Activated CD4-positive, alpha-beta T cell treated with anti-CD3 and anti-CD28 coated beads for 36 hours (primary cell): Measurements from ENCODE around the gene PHLDA1. TPM values are rescaled to one million over a fixed set of nuclear protein-coding genes. Genes with fewer than 3 reads are reported as not detected.

Source experiments
- ATAC-seq: fragments of 200-7000 bp; cut with Tn5 transposase; one replicate; pipeline ENCODE4 v1.10.0; 2021; ENCODE audit warnings: mild to moderate bottlenecking, moderate library complexity
- CTCF ChIA-PET: fragments of 350-600 bp; sonication (Branson Sonifier 250); formaldehyde crosslinking; loops from one replicate; lab custom pipeline; 2021; ENCODE audit warnings: antibody characterized with exemption; lab: Charles Lee
- POLR2A ChIA-PET: fragments of 350-600 bp; sonication (Branson Sonifier 250); formaldehyde crosslinking; loops from one replicate; lab custom pipeline; 2021; ENCODE audit warnings: antibody characterized with exemption, inconsistent platforms; lab: Charles Lee
- DNase-seq: peaks from one replicate; pipeline ENCODE4 v3.0.0-alpha.2; 2020
- H3K27ac Mint-ChIP-seq: one replicate; pipeline ENCODE4 v1.8.0; 2021; ENCODE audit warnings: mixed read lengths
- H3K27me3 Mint-ChIP-seq: one replicate; pipeline ENCODE4 v1.8.0; 2021; ENCODE audit warnings: mixed read lengths
- H3K36me3 Mint-ChIP-seq: one replicate; pipeline ENCODE4 v1.8.0; 2021; ENCODE audit warnings: low read depth, mixed read lengths
- H3K4me1 Mint-ChIP-seq: one replicate; pipeline ENCODE4 v1.8.0; 2021; ENCODE audit warnings: mixed read lengths
- H3K4me3 Mint-ChIP-seq: one replicate; pipeline ENCODE4 v1.8.0; 2021; ENCODE audit warnings: mild to moderate bottlenecking, moderate library complexity, mixed read lengths
- H3K9me3 Mint-ChIP-seq: one replicate; pipeline ENCODE4 v1.8.0; 2021; ENCODE audit warnings: low read depth, mixed read lengths
- intact Hi-C, 2 experiments: fragments of 100-400 bp; cut with DNase I in 1 of 2; cut with micrococcal nuclease in 1 of 2; formaldehyde crosslinking; loops; one replicate each; pipeline versions ENCODE4 v1.14.2 to v1.15.1; 2022 to 2024; cut with DNase I, micrococcal nuclease
- total RNA-seq, 2 experiments: library from RNA; stranded (reverse); gene quantifications; one replicate each; pipeline ENCODE4 v1.2.3, GENCODE V29; 2021

Gene PHLDA1
- total RNA-seq, 2 experiments from 2014 or later, result 12.3 to 14.3 TPM

- H3K27me3 Mint-ChIP-seq, result no peaks in the 10 kb centered on the region
- no peak for DNase-seq
- H3K4me3 Mint-ChIP-seq, result no peak overlapping the region
- CTCF ChIA-PET, result interaction anchor here (0.6 to 2.0 kb wide), 13 partner anchors 8 to 554 kb away, joined by 3 to 9 read pairs (median 3); no protein-coding TSS in a partner anchor
- intact Hi-C loops, result loop anchor here (5.0 to 10.0 kb wide), 3 partner anchors 313 to 706 kb away; partner anchors contain the start of genes CAPS2 (in 1 of the 2), GLIPR1L1 (in 1 of the 2) and GLIPR1L2 (in 1 of the 2)
- no peaks in the 10 kb centered on the region for H3K9me3 Mint-ChIP-seq
- POLR2A ChIA-PET, result no interaction called here
- H3K4me1 Mint-ChIP-seq, result peaks cover 16% of the 10 kb centered on the region
- H3K27ac Mint-ChIP-seq, result no peak overlapping the region
- no peak for ATAC-seq
- H3K36me3 Mint-ChIP-seq, result no peaks in the 10 kb centered on the region
Measured at GRCh38 chr12:76038176-76038575, 6.6 kb upstream of the PHLDA1 start.

GRCh38 chr12:76037130-76038103, 5.8 kb upstream of the PHLDA1 start:
- no peak overlapping the region for H3K27ac Mint-ChIP-seq
- no peak overlapping the region for H3K4me3 Mint-ChIP-seq
- peak; percentile 38 for DNase-seq
- intact Hi-C loops, result loop anchor here (1.0 to 10.0 kb wide), 7 partner anchors 220 to 705 kb away; partner anchors contain the start of genes CAPS2 (in 1 of the 2), GLIPR1L1 (in 1 of the 2), GLIPR1L2 (in 1 of the 2) and KRR1 (in 1 of the 2)
- POLR2A ChIA-PET, result no interaction called here
- H3K4me1 Mint-ChIP-seq, result peaks cover 22% of the 10 kb centered on the region
- CTCF ChIA-PET, result interaction anchor here (0.6 to 1.8 kb wide), 24 partner anchors 9 to 646 kb away, joined by 3 to 11 read pairs (median 3); no protein-coding TSS in a partner anchor
- no peaks in the 10 kb centered on the region for H3K9me3 Mint-ChIP-seq
- no peaks in the 10 kb centered on the region for H3K27me3 Mint-ChIP-seq
- peak; percentile 68 for ATAC-seq
- H3K36me3 Mint-ChIP-seq, result no peaks in the 10 kb centered on the region

DNA sequence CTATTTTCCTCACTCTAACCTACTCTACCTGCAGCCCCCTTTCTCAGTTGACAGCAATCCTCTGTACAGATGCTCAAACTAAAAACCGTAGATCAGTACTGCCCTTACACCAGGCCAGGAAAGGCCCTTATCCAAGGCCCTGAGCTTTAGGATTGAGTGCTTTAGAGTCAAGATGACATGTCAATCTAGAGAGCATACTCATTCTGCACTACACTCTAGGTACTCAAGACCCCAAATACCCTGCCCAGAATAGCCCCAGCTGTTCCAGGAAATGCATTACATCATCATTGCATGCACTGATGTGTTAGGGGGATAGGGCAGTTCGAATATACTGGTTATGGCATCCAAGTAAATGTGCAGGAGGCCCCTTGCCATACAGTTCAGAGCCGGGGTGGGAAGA, 3.5 kb upstream of the PHLDA1 start:
- Mint-ChIP-seq H3K4me3 (no peak overlapping the region), H3K27me3 (no peaks in the 10 kb centered on the region), H3K9me3 (no peaks in the 10 kb centered on the region), H3K27ac (no peak overlapping the region), H3K4me1 (peaks cover 31% of the 10 kb centered on the region), H3K36me3 (peaks cover 7% of the 10 kb centered on the region)
- intact Hi-C loops, result loop anchor here (5.0 to 10.0 kb wide), 3 partner anchors 310 to 703 kb away; partner anchors contain the start of genes CAPS2 (in 1 of the 2), GLIPR1L1 (in 1 of the 2) and GLIPR1L2 (in 1 of the 2)
- ATAC-seq, result no peak
- ChIA-PET CTCF (interaction anchor here (0.7 to 1.4 kb wide), 3 partner anchors 101 to 310 kb away, joined by 3 to 6 read pairs (median 3); no protein-coding TSS in a partner anchor), POLR2A (no interaction called here)
- DNase-seq, result no peak

- Mint-ChIP-seq H3K27ac (no peak overlapping the region), H3K4me1 (peaks cover 39% of the 10 kb centered on the region), H3K4me3 (peak overlapping the region; percentile 99)
Measured at GRCh38 chr12:76033081-76034011, 1.8 kb upstream of the PHLDA1 start.

GRCh38 chr12:76032043-76032981, 736 bp upstream of the PHLDA1 start:
- peak overlapping the region; percentile 99 for H3K4me3 Mint-ChIP-seq
- ATAC-seq, result peak; percentile 9
- CTCF ChIA-PET, result interaction anchor here (0.6 to 4.0 kb wide), 29 partner anchors 9 to 548 kb away, joined by 3 to 19 read pairs (median 4); partner anchors contain the start of gene NAP1L1
- no peaks in the 10 kb centered on the region for H3K9me3 Mint-ChIP-seq
- intact Hi-C loops, result loop anchor here (1.0 to 10.0 kb wide), 7 partner anchors 308 to 1345 kb away; partner anchors contain the start of genes BBS10 (in 1 of the 2), CAPS2 (in 1 of the 2), GLIPR1L1 (in 1 of the 2) and KRR1 (in 1 of the 2)
- no peaks in the 10 kb centered on the region for H3K27me3 Mint-ChIP-seq
- peak; percentile 34 for DNase-seq
- peaks cover 25% of the 10 kb centered on the region for H3K36me3 Mint-ChIP-seq
- POLR2A ChIA-PET, result interaction anchor here (0.5 to 3.5 kb wide), 21 partner anchors 12 to 648 kb away, joined by 3 to 45 read pairs (median 3); partner anchors contain the start of genes KRR1 and NAP1L1
- H3K4me1 Mint-ChIP-seq, result peaks cover 35% of the 10 kb centered on the region
- peak overlapping the region; percentile 96 for H3K27ac Mint-ChIP-seq

More at GRCh38 chr12:76033081-76034011, 1.8 kb upstream of the PHLDA1 start:
- Mint-ChIP-seq H3K27me3 (no peaks in the 10 kb centered on the region), H3K9me3 (no peaks in the 10 kb centered on the region), H3K36me3 (peaks cover 21% of the 10 kb centered on the region)
- ATAC-seq (no peak), DNase-seq (no peak)
- ChIA-PET POLR2A (interaction anchor here (0.6 to 1.3 kb wide), 9 partner anchors 13 to 544 kb away, joined by 3 to 5 read pairs (median 3); partner anchors contain the start of gene KRR1), CTCF (interaction anchor here (0.6 to 2.9 kb wide), 15 partner anchors 10 to 549 kb away, joined by 3 to 15 read pairs (median 4); partner anchors contain the start of gene NAP1L1)
- intact Hi-C loops, result loop anchor here (2.0 to 10.0 kb wide), 6 partner anchors 309 to 1346 kb away; partner anchors contain the start of genes BBS10 (in 1 of the 2), CAPS2 (in 1 of the 2), GLIPR1L1 (in 1 of the 2) and OSBPL8 (in 1 of the 2)

DNA sequence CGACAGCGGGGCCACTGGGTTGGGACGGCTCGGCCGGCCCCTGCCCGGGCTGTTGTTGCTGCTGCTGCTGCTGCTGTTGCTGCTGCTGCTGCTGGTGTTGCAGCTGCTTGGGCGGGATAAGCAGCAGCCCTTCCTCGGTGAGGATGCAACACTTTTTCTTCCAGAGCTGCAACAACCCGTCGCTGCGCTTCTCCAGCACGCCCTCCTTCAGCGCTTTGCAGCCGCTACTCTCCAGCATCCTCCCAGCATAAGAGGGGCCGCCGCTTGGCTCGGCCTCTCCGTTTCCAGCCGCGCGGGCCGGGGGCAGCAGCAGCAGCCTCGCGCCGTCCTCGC, 529 bp downstream of the PHLDA1 start:
- Mint-ChIP-seq H3K36me3 (peaks cover 36% of the 10 kb centered on the region), H3K27ac (peak overlapping the region; percentile 96), H3K4me1 (peaks cover 38% of the 10 kb centered on the region), H3K27me3 (no peaks in the 10 kb centered on the region), H3K9me3 (no peaks in the 10 kb centered on the region), H3K4me3 (peak overlapping the region; percentile 99)
- ChIA-PET POLR2A (interaction anchor here (0.6 to 3.5 kb wide), 12 partner anchors 10 to 520 kb away, joined by 3 to 45 read pairs (median 4); partner anchors contain the start of genes KRR1 and NAP1L1), CTCF (interaction anchor here (0.6 to 4.0 kb wide), 19 partner anchors 10 to 547 kb away, joined by 3 to 19 read pairs (median 4); no protein-coding TSS in a partner anchor)
- intact Hi-C loops, result loop anchor here (1.0 to 10.0 kb wide), 16 partner anchors 11 to 1344 kb away; partner anchors contain the start of genes BBS10 (in 2 of the 2), CAPS2 (in 1 of the 2), GLIPR1 (in 1 of the 2) and GLIPR1L1 (in 1 of the 2)
- ATAC-seq, result peak; percentile 9
- DNase-seq, result no peak

- Mint-ChIP-seq H3K4me3 (peak overlapping the region; percentile 99), H3K36me3 (peaks cover 37% of the 10 kb centered on the region), H3K27me3 (no peaks in the 10 kb centered on the region), H3K9me3 (no peaks in the 10 kb centered on the region), H3K27ac (peak overlapping the region; percentile 96), H3K4me1 (peaks cover 40% of the 10 kb centered on the region)
- no peak for ATAC-seq
- intact Hi-C loops, result loop anchor here (1.0 to 10.0 kb wide), 16 partner anchors 10 to 1343 kb away; partner anchors contain the start of genes BBS10 (in 2 of the 2), CAPS2 (in 1 of the 2), GLIPR1 (in 1 of the 2) and GLIPR1L1 (in 1 of the 2)
- CTCF ChIA-PET, result interaction anchor here (0.7 to 4.0 kb wide), 13 partner anchors 10 to 546 kb away, joined by 3 to 19 read pairs (median 5); no protein-coding TSS in a partner anchor
- peak; percentile 68 for DNase-seq
- POLR2A ChIA-PET, result interaction anchor here (0.6 to 3.5 kb wide), 9 partner anchors 10 to 519 kb away, joined by 3 to 45 read pairs (median 6); partner anchors contain the start of genes KRR1 and NAP1L1
Measured at GRCh38 chr12:76030341-76031080, 1.1 kb downstream of the PHLDA1 start.

- Mint-ChIP-seq H3K27me3 (no peaks in the 10 kb centered on the region), H3K36me3 (peaks cover 38% of the 10 kb centered on the region), H3K4me1 (peaks cover 45% of the 10 kb centered on the region), H3K27ac (peak overlapping the region; percentile 96), H3K4me3 (peak overlapping the region; percentile 99), H3K9me3 (no peaks in the 10 kb centered on the region)
- intact Hi-C loops, result loop anchor here (2.0 to 10.0 kb wide), 7 partner anchors 291 to 1343 kb away; partner anchors contain the start of genes BBS10 (in 1 of the 2), CAPS2 (in 1 of the 2), GLIPR1 (in 1 of the 2) and GLIPR1L1 (in 1 of the 2)
- peak; percentile 44 for DNase-seq
- ChIA-PET CTCF (interaction anchor here (0.7 to 4.0 kb wide), 7 partner anchors 9 to 545 kb away, joined by 3 to 19 read pairs (median 3); no protein-coding TSS in a partner anchor), POLR2A (interaction anchor here (1.0 to 3.5 kb wide), 3 partner anchors 9 to 96 kb away, joined by 6 to 45 read pairs (median 8); no protein-coding TSS in a partner anchor)
- no peak for ATAC-seq
Measured at GRCh38 chr12:76029982-76030340, 1.6 kb downstream of the PHLDA1 start.
